ENCODE measurements around the gene RBM39.

- no peak for TF ChIP-seq ELF4 (IDR thresholded peaks at IDR 0.05)
- TF ChIP-seq ARNT (IDR thresholded peaks at IDR 0.05) = no peak
- TF ChIP-seq L3MBTL2 (conservative IDR thresholded peaks at IDR 0.05) = no peak
- no peak for TF ChIP-seq FOXM1 (IDR thresholded peaks at IDR 0.05; ENCODE audit: borderline replicate concordance)
- TF ChIP-seq FOXK2 (IDR thresholded peaks at IDR 0.05) = no peak
- no peak for TF ChIP-seq PKNOX1 (IDR thresholded peaks at IDR 0.05)
These were observed 2.5 kb downstream of the RBM39 start for GRCh38 chr20:35739294-35740163.
